ENCODE measurements around the gene MARCHF5.

DNA sequence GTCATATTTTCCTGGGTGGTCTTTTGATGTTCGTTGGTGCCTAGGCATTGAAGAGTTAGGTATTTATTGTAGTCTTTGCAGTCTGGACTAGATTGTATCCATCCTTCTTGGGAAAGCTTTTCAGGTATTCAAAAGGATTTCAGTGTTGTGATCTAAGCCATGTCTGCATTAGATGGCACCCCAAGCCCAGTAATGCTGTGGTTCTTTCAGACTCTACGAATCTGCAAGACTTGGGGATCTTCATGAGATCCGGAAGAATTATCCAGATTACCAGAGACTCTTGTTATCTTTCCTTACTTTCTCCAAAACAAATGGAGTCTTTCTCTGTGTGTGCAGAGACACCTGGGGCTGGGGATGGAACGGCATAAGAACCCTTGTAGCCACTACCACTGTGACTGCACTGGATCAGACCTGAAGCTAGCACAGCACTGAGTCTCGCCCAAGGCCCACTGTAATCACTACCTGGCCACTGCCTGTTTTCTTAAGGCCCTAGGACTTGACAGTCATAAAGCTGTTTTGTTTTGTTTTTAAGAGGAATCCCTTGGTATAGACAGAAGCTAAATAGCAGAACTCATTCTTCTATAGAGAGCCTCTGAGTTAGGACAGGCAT, 75.5 kb downstream of the MARCHF5 start:
- TF ChIP-seq, protein P1, sequence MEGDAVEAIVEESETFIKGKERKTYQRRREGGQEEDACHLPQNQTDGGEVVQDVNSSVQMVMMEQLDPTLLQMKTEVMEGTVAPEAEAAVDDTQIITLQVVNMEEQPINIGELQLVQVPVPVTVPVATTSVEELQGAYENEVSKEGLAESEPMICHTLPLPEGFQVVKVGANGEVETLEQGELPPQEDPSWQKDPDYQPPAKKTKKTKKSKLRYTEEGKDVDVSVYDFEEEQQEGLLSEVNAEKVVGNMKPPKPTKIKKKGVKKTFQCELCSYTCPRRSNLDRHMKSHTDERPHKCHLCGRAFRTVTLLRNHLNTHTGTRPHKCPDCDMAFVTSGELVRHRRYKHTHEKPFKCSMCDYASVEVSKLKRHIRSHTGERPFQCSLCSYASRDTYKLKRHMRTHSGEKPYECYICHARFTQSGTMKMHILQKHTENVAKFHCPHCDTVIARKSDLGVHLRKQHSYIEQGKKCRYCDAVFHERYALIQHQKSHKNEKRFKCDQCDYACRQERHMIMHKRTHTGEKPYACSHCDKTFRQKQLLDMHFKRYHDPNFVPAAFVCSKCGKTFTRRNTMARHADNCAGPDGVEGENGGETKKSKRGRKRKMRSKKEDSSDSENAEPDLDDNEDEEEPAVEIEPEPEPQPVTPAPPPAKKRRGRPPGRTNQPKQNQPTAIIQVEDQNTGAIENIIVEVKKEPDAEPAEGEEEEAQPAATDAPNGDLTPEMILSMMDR (IDR thresholded peaks at IDR 0.05; ENCODE audit: insufficient read depth, low read depth, low read length) = no peak
- TF ChIP-seq EZH2 (IDR thresholded peaks at IDR 0.05; ENCODE audit: insufficient read depth, low read length) = no peak

All from astrocyte (in vitro differentiated cells and primary cell).